ENCODE data around the gene SELPLG. TPM values are rescaled to one million over a fixed set of nuclear protein-coding genes. Genes with fewer than 3 reads are reported as not detected.

SELPLG gene
- total RNA-seq, 2 experiments from 2014 or later = 22.1 to 23.8 TPM

- Mint-ChIP-seq H3K27me3 (peaks cover 1% of the 10 kb centered on the region), H3K4me1 (ENCODE audit: low read depth) (no peaks in the 10 kb centered on the region), H3K27ac (no peak overlapping the region), H3K4me3 (no peak overlapping the region), H3K9me3 (no peaks in the 10 kb centered on the region), H3K36me3 (ENCODE audit: low read depth) (peaks cover 2% of the 10 kb centered on the region)
- intact Hi-C loops (cut with micrococcal nuclease) = no loop called here
- ChIA-PET POLR2A (interaction anchor here (0.9 kb wide), 1 partner anchor 14 kb away, joined by 4 read pairs; no protein-coding TSS in a partner anchor), CTCF (interaction anchor here (0.9 to 2.0 kb wide), 3 partner anchors 13 to 200 kb away, joined by 3 to 13 read pairs (median 4); no protein-coding TSS in a partner anchor)
- TF ChIP-seq CTCF (IDR thresholded peaks at IDR 0.05) = no peak
- ATAC-seq (no peak), DNase-seq (no peak)
Measured at GRCh38 chr12:108604208-108604941, 29.3 kb downstream of the SELPLG start.

GRCh38 chr12:108603743-108604142, 30.0 kb downstream of the SELPLG start:
- intact Hi-C loops (cut with micrococcal nuclease) = no loop called here

GRCh38 chr12:108602976-108603704, 30.6 kb downstream of the SELPLG start:
- H3K36me3 Mint-ChIP-seq (ENCODE audit: low read depth) = peaks cover 2% of the 10 kb centered on the region
- DNase-seq (no peak), ATAC-seq (no peak)
- H3K4me1 Mint-ChIP-seq (ENCODE audit: low read depth) = no peaks in the 10 kb centered on the region
- TF ChIP-seq CTCF (IDR thresholded peaks at IDR 0.05) = no peak
- H3K4me3 Mint-ChIP-seq = no peak overlapping the region
- H3K27me3 Mint-ChIP-seq = peaks cover 1% of the 10 kb centered on the region
- H3K9me3 Mint-ChIP-seq = no peaks in the 10 kb centered on the region
- no peak overlapping the region for H3K27ac Mint-ChIP-seq
- CTCF ChIA-PET = interaction anchor here (2.0 kb wide), 1 partner anchor 15 kb away, joined by 13 read pairs; no protein-coding TSS in a partner anchor
- POLR2A ChIA-PET = no interaction called here
- intact Hi-C loops (cut with micrococcal nuclease) = no loop called here

More at GRCh38 chr12:108603743-108604142, 30.0 kb downstream of the SELPLG start:
- Mint-ChIP-seq H3K36me3 (ENCODE audit: low read depth) (peaks cover 2% of the 10 kb centered on the region), H3K4me1 (ENCODE audit: low read depth) (no peaks in the 10 kb centered on the region), H3K4me3 (no peak overlapping the region), H3K27ac (no peak overlapping the region), H3K27me3 (peaks cover 1% of the 10 kb centered on the region), H3K9me3 (no peaks in the 10 kb centered on the region)
- ATAC-seq (no peak), DNase-seq (no peak)
- TF ChIP-seq CTCF (IDR thresholded peaks at IDR 0.05) = no peak
- CTCF ChIA-PET = interaction anchor here (0.9 to 2.0 kb wide), 3 partner anchors 14 to 200 kb away, joined by 3 to 13 read pairs (median 4); no protein-coding TSS in a partner anchor
- POLR2A ChIA-PET = no interaction called here

GRCh38 chr12:108602209-108602705, 31.4 kb downstream of the SELPLG start:
- H3K27ac Mint-ChIP-seq = no peak overlapping the region
- ATAC-seq (no peak), DNase-seq (no peak)
- peaks cover 2% of the 10 kb centered on the region for H3K36me3 Mint-ChIP-seq (ENCODE audit: low read depth)
- no peak for TF ChIP-seq CTCF (IDR thresholded peaks at IDR 0.05)
- H3K27me3 Mint-ChIP-seq = peaks cover 1% of the 10 kb centered on the region
- POLR2A ChIA-PET = no interaction called here
- H3K4me1 Mint-ChIP-seq (ENCODE audit: low read depth) = no peaks in the 10 kb centered on the region
- no peaks in the 10 kb centered on the region for H3K9me3 Mint-ChIP-seq
- intact Hi-C loops (cut with micrococcal nuclease) = no loop called here
- no peak overlapping the region for H3K4me3 Mint-ChIP-seq
- CTCF ChIA-PET = no interaction called here

GRCh38 chr12:108600702-108601007, 33.0 kb downstream of the SELPLG start:
- no peak for TF ChIP-seq CTCF (IDR thresholded peaks at IDR 0.05)
- DNase-seq (no peak), ATAC-seq (no peak)
- Mint-ChIP-seq H3K9me3 (no peaks in the 10 kb centered on the region), H3K27ac (no peak overlapping the region), H3K4me3 (no peak overlapping the region), H3K4me1 (ENCODE audit: low read depth) (no peaks in the 10 kb centered on the region), H3K27me3 (peaks cover 1% of the 10 kb centered on the region), H3K36me3 (ENCODE audit: low read depth) (peaks cover 2% of the 10 kb centered on the region)
- intact Hi-C loops (cut with micrococcal nuclease) = no loop called here
- CTCF ChIA-PET = interaction anchor here (0.7 to 2.5 kb wide), 2 partner anchors 12 to 16 kb away, joined by 3 to 10 read pairs; no protein-coding TSS in a partner anchor
- POLR2A ChIA-PET = interaction anchor here (1.3 kb wide), 1 partner anchor 9 kb away, joined by 3 read pairs; no protein-coding TSS in a partner anchor

All from activated CD8-positive, alpha-beta T cell treated with anti-CD3 and anti-CD28 coated beads for 36 hours (primary cell).